ENCODE data around the gene IDNK. TPM values are rescaled to one million over a fixed set of nuclear protein-coding genes. Genes with fewer than 3 reads are reported as not detected.

Gene IDNK
- total RNA-seq: 10 to 100 TPM in 1 of 3 donors, 1 to 10 TPM in 2; 6.8 to 10.6 (median 7.1) TPM
- long read RNA-seq, donor 1, transcript IDNK-202 (5 exons, 692 nt): major isoform, 6 of 11 reads
- long read RNA-seq, donor 1, partial matches to known transcripts: 0 of 11 reads
- long read RNA-seq, donor 1, other reads (novel, unspliced or antisense): 4 of 11 reads
- long read RNA-seq, donor 2, partial matches to known transcripts: 0 of 4 reads
- long read RNA-seq, donor 2, other reads (novel, unspliced or antisense): 0 of 4 reads

- ATAC-seq (peak; percentile 86), DNase-seq (peak; percentile 69 to 88 (median 77))
- Histone ChIP-seq H3K4me1 (ENCODE audit: low read depth) (peaks cover 20% of the 10 kb centered on the region), H3K4me3 (peak within 1 kb of the TSS; percentile 86), H3K9me3 (no peaks in the 10 kb centered on the region), H3K36me3 (ENCODE audit: low read depth) (no peaks in the 10 kb centered on the region)
- intact Hi-C loops (cut with DNase I, micrococcal nuclease): no loop called here
- TF ChIP-seq, protein P1, sequence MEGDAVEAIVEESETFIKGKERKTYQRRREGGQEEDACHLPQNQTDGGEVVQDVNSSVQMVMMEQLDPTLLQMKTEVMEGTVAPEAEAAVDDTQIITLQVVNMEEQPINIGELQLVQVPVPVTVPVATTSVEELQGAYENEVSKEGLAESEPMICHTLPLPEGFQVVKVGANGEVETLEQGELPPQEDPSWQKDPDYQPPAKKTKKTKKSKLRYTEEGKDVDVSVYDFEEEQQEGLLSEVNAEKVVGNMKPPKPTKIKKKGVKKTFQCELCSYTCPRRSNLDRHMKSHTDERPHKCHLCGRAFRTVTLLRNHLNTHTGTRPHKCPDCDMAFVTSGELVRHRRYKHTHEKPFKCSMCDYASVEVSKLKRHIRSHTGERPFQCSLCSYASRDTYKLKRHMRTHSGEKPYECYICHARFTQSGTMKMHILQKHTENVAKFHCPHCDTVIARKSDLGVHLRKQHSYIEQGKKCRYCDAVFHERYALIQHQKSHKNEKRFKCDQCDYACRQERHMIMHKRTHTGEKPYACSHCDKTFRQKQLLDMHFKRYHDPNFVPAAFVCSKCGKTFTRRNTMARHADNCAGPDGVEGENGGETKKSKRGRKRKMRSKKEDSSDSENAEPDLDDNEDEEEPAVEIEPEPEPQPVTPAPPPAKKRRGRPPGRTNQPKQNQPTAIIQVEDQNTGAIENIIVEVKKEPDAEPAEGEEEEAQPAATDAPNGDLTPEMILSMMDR (IDR thresholded peaks at IDR 0.05): no peak
These were observed at the start of gene IDNK for GRCh38 chr9:83622939-83623678. IDNK (plus strand) TSS chr9:83623143; CDS start chr9:83623172, 29 bp downstream.

DNA sequence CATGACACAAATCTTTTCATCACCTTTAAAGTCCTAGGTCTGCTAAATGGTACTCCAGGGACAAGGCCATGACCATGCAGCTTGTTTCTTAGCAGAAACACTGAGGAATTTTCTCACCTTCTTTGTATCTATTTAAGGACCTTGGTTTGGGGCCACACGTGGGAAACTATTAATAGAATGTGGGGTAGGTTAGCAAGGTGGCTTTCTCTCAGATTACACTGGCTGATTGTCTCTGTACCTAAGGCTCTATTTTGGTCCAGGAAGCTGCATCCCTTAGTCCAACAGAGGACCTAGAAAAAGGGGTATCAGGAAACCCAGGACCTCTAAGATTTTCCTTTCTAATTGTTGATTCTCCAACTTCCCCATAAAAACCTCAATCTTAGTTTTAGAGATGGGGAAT is 48.5 kb upstream of the IDNK start:
- no peak for ATAC-seq
- TF ChIP-seq, protein P1 (IDR thresholded peaks at IDR 0.05): no peak
- Histone ChIP-seq H3K9me3 (peaks cover 8% of the 10 kb centered on the region), H3K4me3 (no peak overlapping the region), H3K4me1 (ENCODE audit: low read depth) (no peaks in the 10 kb centered on the region), H3K36me3 (ENCODE audit: low read depth) (no peaks in the 10 kb centered on the region)
- no peak for DNase-seq
- intact Hi-C loops (cut with DNase I, micrococcal nuclease): no loop called here

GRCh38 chr9:83582029-83582428 is 40.9 kb upstream of the IDNK start:
- no peaks in the 10 kb centered on the region for H3K36me3 ChIP-seq (ENCODE audit: low read depth)
- DNase-seq: no peak
- peaks cover 8% of the 10 kb centered on the region for H3K9me3 ChIP-seq
- no peak overlapping the region for H3K4me3 ChIP-seq
- intact Hi-C loops (cut with DNase I, micrococcal nuclease): no loop called here
- TF ChIP-seq, protein P1 (IDR thresholded peaks at IDR 0.05): no peak
- no peak for ATAC-seq
- no peaks in the 10 kb centered on the region for H3K4me1 ChIP-seq (ENCODE audit: low read depth)

DNA sequence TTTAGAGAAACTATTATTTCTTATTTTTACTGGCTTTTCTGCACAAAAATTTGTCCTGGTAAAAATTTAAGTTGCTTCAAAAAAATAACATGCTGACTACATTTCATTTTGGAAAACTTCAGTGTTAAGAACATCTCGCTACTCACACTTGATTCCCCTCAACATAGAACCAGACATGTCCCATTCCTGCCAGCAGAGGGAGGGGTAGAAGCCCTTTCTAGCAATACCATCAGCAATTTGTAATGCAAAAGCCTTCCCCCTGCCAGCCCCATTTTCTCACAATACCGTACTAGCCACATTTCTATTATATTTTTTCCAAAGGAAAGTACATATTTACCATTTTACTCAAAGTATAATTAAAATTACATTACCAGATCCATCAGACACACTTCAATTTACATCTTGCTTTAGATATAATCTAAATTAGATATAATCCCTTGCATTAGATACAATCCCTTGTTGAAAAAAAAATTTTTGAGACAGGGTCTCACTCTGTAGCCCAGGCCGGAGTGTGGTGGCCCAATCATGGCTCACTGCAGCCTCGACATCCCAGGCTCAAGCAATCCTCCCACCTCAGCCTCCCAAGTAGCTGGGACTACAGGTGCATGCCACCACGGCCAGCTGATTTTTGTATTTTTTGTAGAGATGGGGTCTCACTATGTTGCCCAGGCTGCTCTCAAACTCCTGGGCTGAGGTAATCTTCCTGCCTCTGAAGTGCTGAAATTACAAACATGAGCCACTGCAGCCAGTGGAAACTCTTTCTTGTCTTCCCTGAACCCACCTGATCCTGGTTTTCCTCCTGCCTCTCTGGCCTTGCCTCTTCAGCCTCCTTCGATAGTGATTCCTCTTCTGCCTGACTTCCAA is 39.6 kb upstream of the IDNK start:
- intact Hi-C loops (cut with DNase I, micrococcal nuclease): no loop called here
- DNase-seq: peak in 1 of 3 donors; percentile 69
- Histone ChIP-seq H3K36me3 (ENCODE audit: low read depth) (no peaks in the 10 kb centered on the region), H3K4me1 (ENCODE audit: low read depth) (no peaks in the 10 kb centered on the region), H3K9me3 (peaks cover 5% of the 10 kb centered on the region), H3K4me3 (no peak overlapping the region)
- ATAC-seq: peak; percentile 53
- TF ChIP-seq, protein P1 (IDR thresholded peaks at IDR 0.05): peak; percentile 38

- intact Hi-C loops (cut with DNase I, micrococcal nuclease): no loop called here
- H3K4me1 ChIP-seq (ENCODE audit: low read depth): no peaks in the 10 kb centered on the region
- H3K9me3 ChIP-seq: no peaks in the 10 kb centered on the region
- ATAC-seq (no peak), DNase-seq (no peak)
- no peaks in the 10 kb centered on the region for H3K36me3 ChIP-seq (ENCODE audit: low read depth)
- TF ChIP-seq, protein P1 (IDR thresholded peaks at IDR 0.05): no peak
- H3K4me3 ChIP-seq: no peak overlapping the region
These were observed 37.9 kb upstream of the IDNK start for GRCh38 chr9:83584995-83585394.

Data from mucosa of descending colon (tissue), 3 donors.